Astrocyte (in vitro differentiated cells and primary cell): ENCODE data around the gene PEX19. TPM values are rescaled to one million over a fixed set of nuclear protein-coding genes. Genes with fewer than 3 reads are reported as not detected.

ENCODE experiments used
- DNase-seq: peaks from one replicate; pipeline ENCODE4 v3.0.0-alpha.2; 2010; ENCODE audit warnings: low read depth
- FAIRE-seq: peaks from 2 replicates; lab custom pipeline; 2011; peaks lifted over from hg19 to GRCh38; lab: Jason Lieb, UNC
- H2AFZ ChIP-seq: 2 replicates; pipeline ENCODE4 v1.6.0; 2012; ENCODE audit warnings: low read depth, low read length, inconsistent platforms
- H3K27ac ChIP-seq: 2 replicates; pipeline ENCODE4 v1.5.1; 2011; ENCODE audit warnings: low read depth, low read length, inconsistent platforms
- H3K27me3 ChIP-seq: 2 replicates; pipeline ENCODE4 v1.6.0; 2011; ENCODE audit warnings: low read length, inconsistent platforms; ENCODE audit not compliant: insufficient read depth
- H3K36me3 ChIP-seq: 2 replicates; pipeline ENCODE4 v1.5.1; 2011; ENCODE audit warnings: low read length, inconsistent platforms; ENCODE audit not compliant: insufficient read depth
- H3K4me1 ChIP-seq: 2 replicates; pipeline ENCODE4 v1.5.1; 2011; ENCODE audit warnings: low read length, inconsistent platforms; ENCODE audit not compliant: insufficient read depth
- H3K4me2 ChIP-seq: 2 replicates; pipeline ENCODE4 v1.6.0; 2012; ENCODE audit warnings: low read length, inconsistent platforms
- H3K4me3 ChIP-seq: 2 replicates; pipeline ENCODE4 v1.5.1; 2011; ENCODE audit warnings: low read depth, mild to moderate bottlenecking, low read length, inconsistent platforms; ENCODE audit not compliant: insufficient read depth
- H3K79me2 ChIP-seq: 2 replicates; pipeline ENCODE4 v1.6.0; 2012; ENCODE audit warnings: mild to moderate bottlenecking, low read length, inconsistent platforms; ENCODE audit not compliant: insufficient read depth
- H3K9ac ChIP-seq: 2 replicates; pipeline ENCODE4 v1.6.0; 2012; ENCODE audit warnings: mild to moderate bottlenecking, low read length, inconsistent platforms
- H3K9me3 ChIP-seq: 2 replicates; pipeline ENCODE4 v1.5.1; 2012; ENCODE audit warnings: low read depth, mild to moderate bottlenecking, low read length, inconsistent platforms; ENCODE audit not compliant: insufficient read depth
- H4K20me1 ChIP-seq: 2 replicates; pipeline ENCODE4 v1.6.0; 2012; ENCODE audit warnings: low read length, inconsistent platforms; ENCODE audit not compliant: insufficient read depth
- H3K27ac Mint-ChIP-seq: one replicate; pipeline ENCODE4 v1.8.0; 2021; ENCODE audit warnings: mild to moderate bottlenecking, mixed read lengths; ENCODE audit not compliant: unreplicated experiment
- H3K27me3 Mint-ChIP-seq: one replicate; pipeline ENCODE4 v1.8.0; 2021; ENCODE audit warnings: low read depth, mixed read lengths; ENCODE audit not compliant: unreplicated experiment
- H3K36me3 Mint-ChIP-seq: one replicate; pipeline ENCODE4 v1.8.0; 2021; ENCODE audit warnings: low read depth, mixed read lengths; ENCODE audit not compliant: unreplicated experiment
- H3K4me1 Mint-ChIP-seq: one replicate; pipeline ENCODE4 v1.8.0; 2021; ENCODE audit warnings: low read depth, mixed read lengths; ENCODE audit not compliant: unreplicated experiment
- H3K4me3 Mint-ChIP-seq: one replicate; pipeline ENCODE4 v1.8.0; 2021; ENCODE audit warnings: mild to moderate bottlenecking, moderate library complexity, mixed read lengths; ENCODE audit not compliant: unreplicated experiment
- H3K9me3 Mint-ChIP-seq: one replicate; pipeline ENCODE4 v1.8.0; 2021; ENCODE audit warnings: mild to moderate bottlenecking, mixed read lengths; ENCODE audit not compliant: unreplicated experiment
- EZH2 ChIP-seq: IDR thresholded peaks from 2 replicates; pipeline ENCODE4 v1.6.1; 2012; ENCODE audit warnings: mild to moderate bottlenecking, low read length, inconsistent platforms; ENCODE audit not compliant: insufficient read depth
- total RNA-seq: library from RNA; stranded (reverse); gene quantifications from 2 replicates; pipeline ENCODE4 v1.2.1, GENCODE V29; 2021
- TF ChIP-seq, protein P1 (sequence below): IDR thresholded peaks from 2 replicates; pipeline ENCODE4 v1.5.1; 2011; ENCODE audit warnings: low read depth, mild to moderate bottlenecking, inconsistent platforms, low read length, moderate library complexity; ENCODE audit not compliant: insufficient read depth

PEX19 gene
- total RNA-seq, 1 donor from 2014 or later = 64.2 TPM

DNA sequence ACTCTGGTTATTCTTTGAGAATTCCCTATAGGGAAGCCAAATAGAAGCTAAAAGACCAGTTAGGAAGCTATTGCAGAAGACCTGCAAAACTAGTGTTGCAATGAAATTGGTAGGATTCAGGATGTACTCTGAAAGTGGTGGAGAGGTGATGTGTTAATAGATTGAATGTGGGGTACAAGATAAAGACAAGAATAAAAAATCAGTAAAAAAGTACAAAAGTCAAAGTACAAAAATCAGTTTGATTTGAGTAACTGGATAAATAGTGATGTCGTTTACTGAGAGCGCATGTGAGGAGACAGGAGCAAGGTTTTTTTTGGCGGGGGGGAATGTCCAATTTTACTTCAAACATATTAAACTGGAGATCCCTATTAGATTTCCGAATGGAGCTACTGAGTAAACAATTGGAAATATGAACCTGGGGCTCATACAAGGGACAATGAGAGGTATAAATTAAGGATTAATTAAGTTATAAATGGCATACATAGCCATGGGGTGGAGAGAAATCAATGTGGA, 20.1 kb downstream of the PEX19 start:
- Histone ChIP-seq H3K27ac (no peak overlapping the region), H3K36me3 (no peaks in the 10 kb centered on the region), H3K79me2 (peaks cover 13% of the 10 kb centered on the region), H3K4me1 (peaks cover 11% of the 10 kb centered on the region), H3K9ac (no peak overlapping the region), H2AFZ (no peak overlapping the region), H3K27me3 (no peaks in the 10 kb centered on the region), H3K4me2 (no peak overlapping the region), H3K9me3 (no peaks in the 10 kb centered on the region), H3K4me3 (no peak overlapping the region), H4K20me1 (peaks cover 9% of the 10 kb centered on the region)
- H3K4me1 Mint-ChIP-seq = peaks cover 10% of the 10 kb centered on the region
- no peaks in the 10 kb centered on the region for H3K36me3 Mint-ChIP-seq
- DNase-seq (no peak), FAIRE-seq (no peak)
- TF ChIP-seq EZH2 = no peak
- TF ChIP-seq, protein P1, sequence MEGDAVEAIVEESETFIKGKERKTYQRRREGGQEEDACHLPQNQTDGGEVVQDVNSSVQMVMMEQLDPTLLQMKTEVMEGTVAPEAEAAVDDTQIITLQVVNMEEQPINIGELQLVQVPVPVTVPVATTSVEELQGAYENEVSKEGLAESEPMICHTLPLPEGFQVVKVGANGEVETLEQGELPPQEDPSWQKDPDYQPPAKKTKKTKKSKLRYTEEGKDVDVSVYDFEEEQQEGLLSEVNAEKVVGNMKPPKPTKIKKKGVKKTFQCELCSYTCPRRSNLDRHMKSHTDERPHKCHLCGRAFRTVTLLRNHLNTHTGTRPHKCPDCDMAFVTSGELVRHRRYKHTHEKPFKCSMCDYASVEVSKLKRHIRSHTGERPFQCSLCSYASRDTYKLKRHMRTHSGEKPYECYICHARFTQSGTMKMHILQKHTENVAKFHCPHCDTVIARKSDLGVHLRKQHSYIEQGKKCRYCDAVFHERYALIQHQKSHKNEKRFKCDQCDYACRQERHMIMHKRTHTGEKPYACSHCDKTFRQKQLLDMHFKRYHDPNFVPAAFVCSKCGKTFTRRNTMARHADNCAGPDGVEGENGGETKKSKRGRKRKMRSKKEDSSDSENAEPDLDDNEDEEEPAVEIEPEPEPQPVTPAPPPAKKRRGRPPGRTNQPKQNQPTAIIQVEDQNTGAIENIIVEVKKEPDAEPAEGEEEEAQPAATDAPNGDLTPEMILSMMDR = no peak
- H3K27me3 Mint-ChIP-seq = peaks cover 2% of the 10 kb centered on the region
- no peak overlapping the region for H3K4me3 Mint-ChIP-seq
- no peaks in the 10 kb centered on the region for H3K9me3 Mint-ChIP-seq
- H3K27ac Mint-ChIP-seq = no peak overlapping the region

DNA sequence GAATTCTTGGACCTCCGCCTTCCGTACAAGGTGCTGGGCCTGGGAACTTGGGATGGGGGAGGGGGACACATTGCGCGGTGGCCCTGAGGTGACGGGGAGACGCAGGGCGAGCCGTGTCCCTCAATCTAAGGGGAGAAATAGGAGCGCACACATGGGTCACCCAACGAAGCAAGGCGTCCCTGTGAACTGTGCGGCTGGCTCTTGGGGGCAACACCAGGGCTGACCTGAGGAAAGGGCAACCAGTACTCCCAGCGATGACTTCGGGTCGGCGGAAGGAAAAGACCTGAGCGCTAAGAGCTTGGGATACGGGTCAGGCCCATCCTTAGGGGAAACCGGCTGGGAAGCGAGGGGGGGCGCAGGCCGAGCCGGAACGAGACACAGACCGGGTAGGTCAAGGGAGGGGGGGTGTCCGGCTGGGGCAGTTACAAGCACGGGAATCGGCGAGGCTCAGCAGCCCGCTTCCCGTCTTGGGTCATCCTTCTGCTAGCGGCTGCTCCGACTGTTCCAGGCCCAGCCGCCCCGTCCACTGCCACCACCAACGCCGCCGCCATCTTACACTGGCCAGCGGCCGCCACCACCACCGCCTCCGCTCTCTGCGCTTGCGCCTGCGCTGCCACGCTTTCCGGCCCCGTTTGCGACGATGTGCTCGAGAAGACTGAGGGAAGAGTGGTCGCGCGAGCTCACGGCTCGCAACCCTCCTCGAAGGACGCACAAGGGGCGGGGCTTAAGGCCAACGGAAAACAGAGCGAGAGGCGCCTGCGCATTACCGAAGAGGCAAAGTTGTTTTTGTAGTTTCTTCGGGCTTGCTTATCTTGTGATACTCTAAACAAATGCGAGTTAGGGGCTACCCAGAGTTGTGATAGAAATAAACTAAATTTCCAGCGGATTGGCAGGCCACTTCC, 22.8 kb downstream of the PEX19 start, which contains the start of gene DCAF8:
Gene DCAF8 (minus strand): TSS at position 657 of the 902 bp plus-strand sequence. CDS start 18,541 bp downstream, outside the sequence.
- no peaks in the 10 kb centered on the region for H3K9me3 ChIP-seq
- H3K27me3 ChIP-seq = no peaks in the 10 kb centered on the region
- no peak for FAIRE-seq
- H3K27me3 Mint-ChIP-seq = peaks cover 2% of the 10 kb centered on the region
- H4K20me1 ChIP-seq = peaks cover 34% of the 10 kb centered on the region
- H3K9me3 Mint-ChIP-seq = no peaks in the 10 kb centered on the region
- TF ChIP-seq, protein P1 = no peak
- no peak for TF ChIP-seq EZH2
- peak within 1 kb of the TSS; percentile 92 for H3K4me3 ChIP-seq
- peak; percentile 91 for DNase-seq
- H3K4me1 ChIP-seq = peaks cover 16% of the 10 kb centered on the region
- H3K4me3 Mint-ChIP-seq = peak within 1 kb of the TSS; percentile 100
- H3K27ac ChIP-seq = peak within 1 kb of the TSS; percentile 99
- peak within 1 kb of the TSS; percentile 89 for H2AFZ ChIP-seq
- H3K27ac Mint-ChIP-seq = peak within 1 kb of the TSS; percentile 100
- H3K4me2 ChIP-seq = peak within 1 kb of the TSS; percentile 93
- H3K4me1 Mint-ChIP-seq = peaks cover 26% of the 10 kb centered on the region
- H3K36me3 ChIP-seq = no peaks in the 10 kb centered on the region
- no peaks in the 10 kb centered on the region for H3K36me3 Mint-ChIP-seq
- H3K79me2 ChIP-seq = peaks cover 39% of the 10 kb centered on the region
- H3K9ac ChIP-seq = peak within 1 kb of the TSS; percentile 99
